HepG2 (cell line): ENCODE measurements around the gene ACSS3. TPM values are rescaled to one million over a fixed set of nuclear protein-coding genes. Genes with fewer than 3 reads are reported as not detected.

Source experiments
- ATAC-seq: fragments of 200-7000 bp; cut with Tn5 transposase; 3 replicates; pipeline ENCODE4 v1.9.1; 2020; ENCODE audit warnings: mild to moderate bottlenecking, moderate library complexity
- BruUV-seq: library from RNA; stranded (reverse); fragments of 400-500 nt; replicated peaks from 2 replicates; lab custom pipeline; 2021; lab: Mats Ljungman, UMichigan
- CTCF ChIA-PET: fragments of 300-600 bp; formaldehyde crosslinking; extraction: SDS; loops from one replicate; lab custom pipeline; 2021; ENCODE audit warnings: low total read pairs, inconsistent platforms, low intra/inter-chr PET ratio; lab: Yijun Ruan, JAX
- POLR2A ChIA-PET: fragments of 350-600 bp; sonication (Branson Sonifier 250); formaldehyde crosslinking; loops from one replicate; lab custom pipeline; 2020; ENCODE audit warnings: antibody characterized with exemption, inconsistent platforms; lab: Yijun Ruan, JAX
- DNase-seq: peaks from one replicate; pipeline ENCODE4 v3.0.0-alpha.2; 2015; ENCODE audit warnings: low spot score
- FAIRE-seq: peaks from 3 replicates; lab custom pipeline; 2011; peaks lifted over from hg19 to GRCh38; lab: Jason Lieb, UNC
- H2AFZ ChIP-seq: one replicate; pipeline ENCODE4 v1.6.1; 2011; ENCODE audit warnings: low read length, inconsistent platforms
- H3K27ac ChIP-seq: fragments of 300-600 bp; 3 replicates; pipeline ENCODE4 v1.8.0; 2011; ENCODE audit warnings: mixed run types, mild to moderate bottlenecking, mixed read lengths, low read length, inconsistent platforms; ENCODE audit not compliant: insufficient read depth; ENCODE audit errors: extremely low read length
- H3K27me3 ChIP-seq, 2 experiments: fragments of 200-600 bp in 1 of 2; 2 replicates in 1 of 2; 3 replicates in 1 of 2; pipeline versions ENCODE4 v1.6.0 to v1.8.0; 2011; ENCODE audit warnings: low read length in 2 of 2, mild to moderate bottlenecking in 2 of 2, moderate library complexity in 2 of 2, inconsistent platforms in 1 of 2; ENCODE audit not compliant: insufficient read depth in 2 of 2, control insufficient read depth in 1 of 2
- H3K36me3 ChIP-seq, 2 experiments: fragments of 200-600 bp in 1 of 2; replicated peaks in 1 of 2; 2 replicates in 1 of 2; 3 replicates in 1 of 2; pipeline versions ENCODE4 v1.5.1 to v1.8.0; 2011; ENCODE audit warnings: low read length in 2 of 2, inconsistent platforms in 1 of 2; ENCODE audit not compliant: insufficient read depth in 2 of 2, control insufficient read depth in 1 of 2
- H3K4me1 ChIP-seq: 2 replicates; pipeline ENCODE4 v1.5.1; 2012; ENCODE audit warnings: low read length, inconsistent platforms; ENCODE audit not compliant: insufficient read depth
- H3K4me2 ChIP-seq: 2 replicates; pipeline ENCODE4 v1.6.0; 2011; ENCODE audit warnings: low read depth, low read length, inconsistent platforms
- H3K4me3 ChIP-seq, 3 experiments: fragments of 200-600 bp in 1 of 3; sonication (generic), shearing (Covaris generic) in 1 of 3; replicated peaks in 1 of 3; 2 replicates each; pipeline ENCODE4 v1.5.1; 2011 to 2016; ENCODE audit warnings: low read length in 3 of 3, inconsistent platforms in 2 of 3, low read depth in 2 of 3, mild to moderate bottlenecking in 2 of 3, control low read depth in 1 of 3, mixed read lengths in 1 of 3; ENCODE audit not compliant: insufficient read depth in 1 of 3
- H3K79me2 ChIP-seq: one replicate; pipeline ENCODE4 v1.6.1; 2011; ENCODE audit warnings: low read length, inconsistent platforms; ENCODE audit not compliant: insufficient read depth
- H3K9ac ChIP-seq: 2 replicates; pipeline ENCODE4 v1.6.0; 2011; ENCODE audit warnings: mild to moderate bottlenecking, low read depth, low read length, inconsistent platforms; ENCODE audit not compliant: insufficient read depth
- H3K9me3 ChIP-seq: 2 replicates; pipeline ENCODE4 v1.5.1; 2012; ENCODE audit warnings: mild to moderate bottlenecking, low read length
- H4K20me1 ChIP-seq: 2 replicates; pipeline ENCODE4 v1.6.0; 2011; ENCODE audit warnings: inconsistent platforms, mild to moderate bottlenecking, low read length, moderate library complexity; ENCODE audit not compliant: insufficient read depth
- ARNTL ChIP-seq: sonication (generic); formaldehyde crosslinking; IDR thresholded peaks from 2 replicates; pipeline ENCODE4 v1.4.0; 2020; ENCODE audit warnings: mild to moderate bottlenecking, missing genetic modification reagents
- JUND ChIP-seq: sonication (generic); formaldehyde crosslinking; IDR thresholded peaks from 2 replicates; pipeline ENCODE4 v1.8.0; 2022; ENCODE audit warnings: mild to moderate bottlenecking, missing genetic modification reagents
- KDM4B ChIP-seq: sonication (generic); formaldehyde crosslinking; IDR thresholded peaks from 2 replicates; pipeline ENCODE4 v1.4.0; 2020; ENCODE audit warnings: missing genetic modification reagents
- NRL ChIP-seq: sonication (generic); formaldehyde crosslinking; IDR thresholded peaks from 2 replicates; pipeline ENCODE4 v1.5.0; 2020; ENCODE audit warnings: missing genetic modification reagents, mild to moderate bottlenecking, moderate library complexity, borderline replicate concordance
- SP1 ChIP-seq, 2 experiments: fragments of 450-650 bp in 1 of 2; sonication (generic) in 1 of 2; formaldehyde crosslinking in 1 of 2; IDR thresholded peaks; 2 replicates each; pipeline versions ENCODE4 v1.4.0 to v1.6.1; 2016 to 2020; ENCODE audit warnings: missing genetic modification reagents in 1 of 2
- SUZ12 ChIP-seq: fragments of 150-350 bp; IDR thresholded peaks from 2 replicates; pipeline ENCODE4 v1.6.1; 2014; ENCODE audit warnings: low read depth, low read length
- TP53 ChIP-seq: sonication (generic); formaldehyde crosslinking; conservative IDR thresholded peaks from 2 replicates; pipeline ENCODE4 v1.4.0; 2020; ENCODE audit warnings: missing genetic modification reagents
- ZC3H13 ChIP-seq: sonication (generic); formaldehyde crosslinking; IDR thresholded peaks from 2 replicates; pipeline ENCODE4 v1.8.1; 2023; ENCODE audit warnings: mild to moderate bottlenecking, missing genetic modification reagents, moderate library complexity
- ZFP37 ChIP-seq: sonication (generic); formaldehyde crosslinking; IDR thresholded peaks from 2 replicates; pipeline ENCODE4 v1.4.0; 2020; ENCODE audit warnings: missing genetic modification reagents, borderline replicate concordance
- ZNF121 ChIP-seq: sonication (generic); formaldehyde crosslinking; IDR thresholded peaks from 2 replicates; pipeline ENCODE4 v1.5.0; 2020; ENCODE audit warnings: mild to moderate bottlenecking, missing genetic modification reagents
- ZNF18 ChIP-seq: sonication (generic); formaldehyde crosslinking; IDR thresholded peaks from 2 replicates; pipeline ENCODE4 v1.8.0; 2022; ENCODE audit warnings: mild to moderate bottlenecking, missing genetic modification reagents; ENCODE audit not compliant: insufficient replicate concordance
- ZNF256 ChIP-seq: sonication (generic); formaldehyde crosslinking; conservative IDR thresholded peaks from 2 replicates; pipeline ENCODE4 v1.4.0; 2020; ENCODE audit warnings: missing genetic modification reagents
- ZNF468 ChIP-seq: sonication (generic); formaldehyde crosslinking; IDR thresholded peaks from 2 replicates; pipeline ENCODE4 v1.8.0; 2022; ENCODE audit warnings: mild to moderate bottlenecking, moderate library complexity, missing genetic modification reagents
- ZNF512B ChIP-seq: sonication (generic); formaldehyde crosslinking; IDR thresholded peaks from 2 replicates; pipeline ENCODE4 v1.5.1; 2020; ENCODE audit warnings: missing genetic modification reagents, mild to moderate bottlenecking, borderline replicate concordance
- ZNF557 ChIP-seq: sonication (generic); formaldehyde crosslinking; IDR thresholded peaks from 2 replicates; pipeline ENCODE4 v1.4.0; 2020; ENCODE audit warnings: missing genetic modification reagents
- ZNF7 ChIP-seq: IDR thresholded peaks from 2 replicates; pipeline ENCODE4 v1.6.1; 2016; ENCODE audit warnings: missing biosample characterization, missing genetic modification reagents
- ZNF839 ChIP-seq: sonication (generic); formaldehyde crosslinking; IDR thresholded peaks from 2 replicates; pipeline ENCODE4 v1.4.0; 2020; ENCODE audit warnings: missing genetic modification reagents, mild to moderate bottlenecking, borderline replicate concordance
- WGBS: methylation state at CpG from one replicate; pipeline ENCODE4 v1.1.6; 2017; ENCODE audit warnings: low lambda C conversion rate; 5-methylcytosine and 5-hydroxymethylcytosine counted together
- in situ Hi-C: cut with HindIII; loops from 2 replicates; pipeline ENCODE4 v1.10.0; 2017; ENCODE audit warnings: low pct_unique_long_range_greater_than_20kb; ENCODE audit not compliant: extremely low pct_ligation_motif_present
- intact Hi-C: fragments of 100-400 bp; cut with micrococcal nuclease; formaldehyde crosslinking; loops from one replicate; pipeline ENCODE4 v1.10.0; 2022; ENCODE audit not compliant: unreplicated experiment
- polyA plus RNA-seq, 8 experiments: library from polyadenylated mRNA; depleted of rRNA in 3 of 8; stranded (reverse) in 7 of 8; unstranded in 1 of 8; fragments of >200 nt; fragmentation: Illumina TruSeq in 4 of 8; extraction: Trizol in 4 of 8; gene quantifications; 2 replicates each; pipeline versions ENCODE4 v1.2.1 to v1.2.3, GENCODE V29; 2011 to 2016; ENCODE audit warnings: low read depth in 4 of 8, missing spikeins in 1 of 8, mixed read lengths in 1 of 8; ENCODE audit not compliant: insufficient read depth in 1 of 8
- total RNA-seq, 5 experiments: library from RNA; depleted of rRNA; stranded (reverse); fragments of >200 nt; fragmentation: Illumina TruSeq; extraction: Trizol; gene quantifications; 2 replicates each; pipeline ENCODE4 v1.2.3, GENCODE V29; 2016; ENCODE audit warnings: low read depth in 1 of 5
- TF ChIP-seq, protein P1 (sequence below): sonication (generic); formaldehyde crosslinking; IDR thresholded peaks from 2 replicates; pipeline ENCODE4 v1.5.0; 2020; ENCODE audit warnings: mild to moderate bottlenecking, missing genetic modification reagents

ACSS3 gene
- total and polyA plus RNA-seq, 2 of the 13 experiments (the other 11 are each of a cell fraction or from before 2014, with no cell fraction given): 79.5 to 86.3 TPM

DNA sequence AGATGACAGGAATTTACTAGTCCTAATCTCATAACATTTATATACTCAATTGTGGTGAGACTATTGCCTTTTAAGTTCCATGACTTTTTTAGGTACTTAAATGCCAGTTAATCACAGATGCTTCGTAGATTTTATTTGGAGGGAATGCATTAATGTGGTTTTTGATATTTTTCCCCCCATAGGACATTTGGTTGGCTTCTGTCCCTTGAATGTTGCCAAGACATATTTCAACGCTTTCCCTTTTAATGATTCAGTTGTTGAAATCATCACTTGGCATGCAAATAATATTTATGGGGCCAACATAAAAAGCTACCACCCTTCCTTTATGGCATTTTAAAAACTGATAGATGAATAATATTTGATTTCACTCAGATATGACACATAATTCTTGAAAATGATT is 172.1 kb downstream of the ACSS3 start (continued):
- TF ChIP-seq ZC3H13 (CRISPR knock-in tag) (no peak), ZNF121 (CRISPR knock-in tag) (no peak), SP1 (IDR thresholded peaks at IDR 0.05) (no peak), SP1 (CRISPR knock-in tag; IDR thresholded peaks at IDR 0.05) (no peak), ZNF256 (CRISPR knock-in tag) (no peak), ZNF839 (CRISPR knock-in tag) (no peak), TP53 (CRISPR knock-in tag) (no peak), ZNF18 (CRISPR knock-in tag) (no peak)
- TF ChIP-seq, protein P1, sequence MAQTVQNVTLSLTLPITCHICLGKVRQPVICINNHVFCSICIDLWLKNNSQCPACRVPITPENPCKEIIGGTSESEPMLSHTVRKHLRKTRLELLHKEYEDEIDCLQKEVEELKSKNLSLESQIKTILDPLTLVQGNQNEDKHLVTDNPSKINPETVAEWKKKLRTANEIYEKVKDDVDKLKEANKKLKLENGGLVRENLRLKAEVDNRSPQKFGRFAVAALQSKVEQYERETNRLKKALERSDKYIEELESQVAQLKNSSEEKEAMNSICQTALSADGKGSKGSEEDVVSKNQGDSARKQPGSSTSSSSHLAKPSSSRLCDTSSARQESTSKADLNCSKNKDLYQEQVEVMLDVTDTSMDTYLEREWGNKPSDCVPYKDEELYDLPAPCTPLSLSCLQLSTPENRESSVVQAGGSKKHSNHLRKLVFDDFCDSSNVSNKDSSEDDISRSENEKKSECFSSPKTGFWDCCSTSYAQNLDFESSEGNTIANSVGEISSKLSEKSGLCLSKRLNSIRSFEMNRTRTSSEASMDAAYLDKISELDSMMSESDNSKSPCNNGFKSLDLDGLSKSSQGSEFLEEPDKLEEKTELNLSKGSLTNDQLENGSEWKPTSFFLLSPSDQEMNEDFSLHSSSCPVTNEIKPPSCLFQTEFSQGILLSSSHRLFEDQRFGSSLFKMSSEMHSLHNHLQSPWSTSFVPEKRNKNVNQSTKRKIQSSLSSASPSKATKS (CRISPR knock-in tag): no peak

DNA sequence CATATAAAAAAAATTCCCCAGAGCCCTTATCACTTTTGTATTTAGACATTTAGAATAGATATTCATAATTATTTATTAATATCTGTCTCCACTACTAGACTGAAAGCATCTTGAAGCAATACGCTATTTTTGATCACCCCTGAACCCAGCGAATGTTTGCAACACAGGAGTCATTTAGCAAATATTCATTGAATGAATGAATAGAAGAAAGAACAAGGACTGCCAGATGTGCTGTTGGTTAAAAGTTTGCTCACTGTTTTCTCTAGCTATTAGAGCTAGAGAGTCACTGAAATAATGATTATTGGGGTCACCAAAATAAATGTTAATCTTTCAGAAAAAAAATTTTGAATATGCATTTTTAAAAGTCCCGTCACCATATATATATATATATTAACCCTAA is 174.3 kb downstream of the ACSS3 start:
- no peak for FAIRE-seq

More for the DNA sequence above, 174.3 kb downstream of the ACSS3 start:
- Histone ChIP-seq H3K4me1 (no peaks in the 10 kb centered on the region), H4K20me1 (no peaks in the 10 kb centered on the region), H3K36me3 (peaks cover 10 to 33% of the 10 kb centered on the region in 2 experiments; a peak in 4 of 5 replicates), H3K4me2 (no peak overlapping the region), H3K4me3 (no peak overlapping the region), H3K79me2 (no peaks in the 10 kb centered on the region), H3K27me3 (no peaks in the 10 kb centered on the region), H3K9me3 (no peaks in the 10 kb centered on the region)
- in situ Hi-C loops: no loop called here
- ATAC-seq: no peak
- CTCF ChIA-PET: no interaction called here
- no peak for DNase-seq
- 98% methylated on average over 3 of the region's 3 CpGs for WGBS
- no peak for TF ChIP-seq ZNF7 (CRISPR knock-in tag)
- no peak for TF ChIP-seq SUZ12
- no peak for TF ChIP-seq ZNF468 (CRISPR knock-in tag)
- no peak for TF ChIP-seq JUND (CRISPR knock-in tag)
- TF ChIP-seq ZNF512B: no peak
- no peak for TF ChIP-seq ZFP37 (CRISPR knock-in tag)
- TF ChIP-seq KDM4B (CRISPR knock-in tag): no peak
- TF ChIP-seq NRL (CRISPR knock-in tag): no peak
- TF ChIP-seq ZNF557: no peak
- TF ChIP-seq ARNTL (CRISPR knock-in tag): no peak
- TF ChIP-seq, all 625 proteins: peak for 0
- intact Hi-C loops: no loop called here
- POLR2A ChIA-PET: no interaction called here
- Histone ChIP-seq H3K9ac (no peak overlapping the region), H2AFZ (no peak overlapping the region), H3K27ac (no peak overlapping the region)
- BruUV-seq: no TSS peak
